NCI-H2171 treated with DMSO at 0.1 percent for 48 hours (cell line): ENCODE data around the gene DLGAP4.

Experiments
- DNase-seq: peaks from one replicate; lab custom pipeline; 2025; lab: John Stamatoyannopoulos, UW

Gene DLGAP4

GRCh38 chr20:36411861-36412454, 105.8 kb downstream of the DLGAP4 start:
- DNase-seq = no peak

GRCh38 chr20:36415475-36416002, 109.4 kb downstream of the DLGAP4 start:
- DNase-seq = no peak

DNA sequence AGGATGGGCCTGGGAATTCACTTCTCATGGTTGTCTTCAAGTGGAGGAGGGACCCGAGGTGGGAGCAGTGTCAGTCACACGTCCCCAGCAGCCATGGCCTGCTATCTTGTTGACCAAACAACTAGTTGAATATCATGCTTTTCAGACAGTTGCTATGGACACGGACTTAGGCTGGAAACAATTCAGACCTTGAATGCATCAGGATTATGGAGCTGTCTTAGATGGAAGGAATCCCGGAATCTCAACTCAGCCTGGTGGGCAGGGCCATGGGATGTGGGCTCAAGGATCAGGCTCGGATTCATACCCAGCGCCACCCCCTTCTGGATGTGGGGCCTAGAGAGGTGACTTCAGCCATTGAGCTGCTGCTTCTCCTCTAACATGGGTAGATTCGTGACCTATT, 112.6 kb downstream of the DLGAP4 start:
- no peak for DNase-seq

DNA sequence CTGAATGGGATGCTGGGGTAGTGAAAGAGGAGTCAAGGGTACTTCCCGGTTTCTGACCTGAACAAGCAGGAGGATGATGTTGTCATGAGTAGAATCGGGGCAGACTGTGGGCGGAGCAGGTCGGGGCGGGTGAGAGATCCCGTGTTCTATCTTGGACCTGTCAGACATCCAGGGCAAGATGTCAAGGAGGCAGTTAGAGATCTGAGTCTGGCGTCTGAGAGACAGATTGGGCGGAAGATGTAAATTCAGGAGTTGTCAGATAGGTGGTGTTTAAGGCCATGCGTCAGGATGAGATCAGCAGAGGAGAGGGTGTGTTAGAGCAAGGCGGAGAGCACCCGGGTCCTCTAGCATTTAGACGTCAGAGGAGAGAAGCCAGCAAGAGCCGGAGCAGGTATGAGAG, 115.5 kb downstream of the DLGAP4 start:
- DNase-seq = no peak

GRCh38 chr20:36424314-36424713, 118.2 kb downstream of the DLGAP4 start:
- no peak for DNase-seq

- no peak for DNase-seq
Measured at GRCh38 chr20:36425166-36425565, 119.0 kb downstream of the DLGAP4 start.

- no peak for DNase-seq
Measured at GRCh38 chr20:36431604-36432003, 125.5 kb downstream of the DLGAP4 start.

- no peak for DNase-seq
Measured at GRCh38 chr20:36432096-36432495, 126.0 kb downstream of the DLGAP4 start.

GRCh38 chr20:36434383-36434782, 128.2 kb downstream of the DLGAP4 start:
- DNase-seq = no peak

- DNase-seq = no peak
Measured at GRCh38 chr20:36435124-36435523, 129.0 kb downstream of the DLGAP4 start.

DNA sequence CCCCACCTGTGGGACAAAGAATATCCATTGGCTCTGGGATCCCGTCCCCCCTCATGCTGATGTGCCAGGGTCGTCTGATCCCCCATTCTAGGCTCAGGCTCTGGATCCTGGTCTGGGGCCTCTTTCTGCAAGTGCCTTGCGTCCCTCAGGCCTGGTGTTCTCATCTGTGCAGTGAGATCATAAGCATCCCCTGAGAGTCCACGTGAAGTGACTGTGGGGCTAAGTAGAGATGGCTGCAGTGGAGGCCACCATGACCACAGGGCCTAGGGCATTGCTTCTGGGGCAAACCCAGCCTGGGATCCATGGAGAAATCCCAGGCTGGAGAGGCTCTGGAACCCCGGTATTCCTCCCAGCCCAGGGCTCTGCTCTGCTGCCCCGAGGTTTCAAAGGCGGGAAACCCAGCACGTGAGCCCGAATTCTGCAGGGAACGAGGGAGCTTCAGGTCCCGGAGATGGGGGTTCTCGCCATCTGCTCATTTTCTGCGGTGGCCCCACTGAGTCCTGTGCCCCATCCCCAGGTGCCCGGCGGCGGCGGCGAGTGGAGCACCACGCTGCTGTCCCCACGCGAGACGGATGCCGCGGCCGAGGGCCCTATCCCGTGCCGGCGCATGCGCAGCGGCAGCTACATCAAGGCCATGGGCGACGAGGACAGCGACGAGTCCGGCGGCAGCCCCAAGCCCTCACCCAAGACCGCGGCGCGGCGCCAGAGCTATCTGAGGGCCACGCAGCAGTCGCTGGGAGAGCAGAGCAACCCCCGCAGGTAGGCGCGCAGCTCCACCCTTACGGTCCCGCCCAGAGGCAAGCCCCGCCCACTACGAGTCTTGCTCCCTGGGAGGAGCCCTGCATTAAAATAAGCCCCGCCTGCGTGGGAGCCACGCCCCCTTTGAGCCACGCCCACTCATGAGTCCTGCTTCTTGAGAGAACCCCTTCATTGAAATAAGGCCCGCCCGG, 129.7 kb downstream of the DLGAP4 start:
- DNase-seq = no peak

DNA sequence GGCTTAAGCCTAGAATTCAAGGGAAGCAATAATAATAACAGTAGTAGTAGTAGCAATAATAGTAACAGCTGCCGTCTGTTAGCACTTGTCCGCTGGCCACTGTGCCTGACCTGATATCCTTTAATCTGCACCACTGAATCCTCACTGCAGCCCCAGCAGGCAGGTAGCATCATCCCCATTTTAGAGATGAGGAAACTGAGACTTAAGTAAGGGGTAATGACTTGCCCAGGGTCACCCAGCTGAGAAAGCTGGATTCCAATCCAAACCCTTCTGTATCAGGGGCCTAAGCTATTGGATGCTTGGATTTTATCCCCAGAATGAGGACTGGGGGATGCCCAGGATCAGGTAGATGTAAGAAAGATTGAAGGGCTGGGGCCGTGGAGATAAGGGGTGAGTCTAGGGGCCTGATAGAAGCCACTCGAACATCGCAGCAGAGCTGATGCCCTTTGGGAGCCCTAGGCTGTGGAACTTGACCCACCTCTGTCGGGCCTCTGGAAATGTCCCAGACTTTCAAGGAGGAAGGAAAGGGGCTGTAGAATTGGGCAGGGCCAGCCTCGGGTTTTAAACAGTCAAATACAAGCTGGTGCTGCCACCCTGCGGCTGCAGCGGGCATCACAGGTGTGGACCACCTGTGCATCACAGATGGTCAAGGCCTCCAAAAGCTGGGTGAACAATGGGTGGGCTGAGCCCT, 133.0 kb downstream of the DLGAP4 start:
- DNase-seq = peak; percentile 57

DNA sequence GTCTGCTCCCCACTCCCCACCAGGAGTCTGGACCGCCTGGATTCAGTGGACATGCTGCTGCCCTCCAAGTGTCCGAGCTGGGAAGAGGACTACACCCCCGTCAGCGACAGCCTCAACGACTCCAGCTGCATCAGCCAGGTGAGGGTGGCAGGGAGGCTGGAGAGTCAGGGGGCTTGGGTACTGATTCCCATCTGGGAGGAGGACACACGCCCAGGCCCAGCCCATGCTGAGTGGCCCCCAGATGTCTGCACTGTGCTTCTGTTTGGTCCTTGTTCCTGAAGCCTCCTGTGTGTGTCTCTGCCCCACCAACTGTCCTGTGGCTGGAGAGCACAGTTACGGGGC, 133.6 kb downstream of the DLGAP4 start:
- no peak for DNase-seq

DNA sequence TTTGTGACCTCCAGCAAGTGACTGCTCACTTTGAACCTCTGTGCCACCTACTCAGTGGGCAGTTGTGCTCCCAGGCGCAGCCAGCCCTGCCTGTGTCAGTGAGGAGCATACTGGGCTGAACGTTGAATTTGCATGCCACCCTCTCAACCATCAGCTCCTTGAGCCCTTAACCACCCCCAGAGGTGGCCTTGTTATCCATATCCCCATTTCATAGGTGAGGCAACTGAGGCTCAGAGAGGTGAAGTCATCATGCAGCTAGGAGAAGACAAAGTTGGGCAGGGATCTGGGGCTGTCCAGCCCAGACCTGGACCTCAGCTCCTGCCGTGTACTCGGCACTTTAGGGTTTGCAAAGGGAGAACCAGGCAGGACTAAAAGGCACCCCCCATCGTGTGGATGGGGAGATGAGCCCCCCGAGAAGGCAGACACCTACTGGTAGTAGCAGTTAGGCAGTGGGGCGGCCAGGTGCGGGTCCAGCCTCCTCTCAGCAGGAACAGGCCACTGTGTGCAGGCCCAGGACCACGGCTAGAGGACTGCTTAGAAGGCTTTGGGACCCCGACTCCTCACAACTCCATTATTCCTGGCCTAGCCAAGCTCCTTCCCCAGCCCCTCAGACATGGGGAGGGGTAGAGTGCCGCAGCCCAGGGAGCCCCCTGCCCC, 134.4 kb downstream of the DLGAP4 start:
- DNase-seq = no peak

DNA sequence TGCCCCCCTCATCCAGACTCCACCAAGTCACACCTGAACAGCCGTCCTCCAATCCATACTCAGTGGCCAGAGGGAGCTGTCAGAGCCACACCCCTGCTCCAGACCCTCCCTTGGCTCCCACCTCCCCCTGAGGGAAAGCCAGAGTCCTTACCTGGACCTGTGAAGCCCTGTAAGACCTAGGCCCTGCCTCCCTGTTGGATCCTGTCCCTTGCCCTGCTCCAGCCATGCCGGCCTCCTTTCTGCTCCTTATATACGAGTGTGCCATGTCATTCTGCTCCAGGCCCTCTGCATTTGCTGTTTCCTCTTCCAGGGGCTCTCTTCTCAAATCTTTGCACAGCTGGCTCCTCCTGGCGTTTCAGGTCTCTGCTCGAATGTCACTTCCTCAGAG, 134.9 kb downstream of the DLGAP4 start:
- DNase-seq = no peak

GRCh38 chr20:36441416-36441815, 135.3 kb downstream of the DLGAP4 start:
- peak; percentile 62 for DNase-seq

GRCh38 chr20:36445847-36446246, 139.7 kb downstream of the DLGAP4 start:
- DNase-seq = no peak

GRCh38 chr20:36446557-36446956, 140.4 kb downstream of the DLGAP4 start:
- DNase-seq = no peak

DNA sequence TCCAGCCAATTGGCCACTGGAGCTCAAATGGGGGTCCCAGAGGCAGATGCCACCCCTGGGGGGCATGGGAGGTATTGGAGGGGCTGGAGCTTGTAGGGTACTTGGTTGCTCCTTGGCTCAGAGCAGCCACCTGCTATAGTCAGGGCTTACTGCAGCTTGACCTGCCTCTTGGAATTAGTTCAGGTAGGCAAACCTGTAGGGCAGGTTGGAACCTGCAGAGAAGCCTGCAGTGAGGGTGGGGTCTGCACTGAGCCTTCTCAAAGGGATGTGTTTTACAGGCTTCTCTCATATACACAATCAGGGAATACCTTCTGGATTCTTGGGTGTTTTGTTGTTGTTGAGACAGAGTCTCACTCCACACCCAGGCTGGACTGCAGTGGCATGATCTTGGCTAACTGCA, 141.0 kb downstream of the DLGAP4 start:
- DNase-seq = peak; percentile 70

GRCh38 chr20:36449663-36450062, 143.5 kb downstream of the DLGAP4 start:
- no peak for DNase-seq

- DNase-seq = peak; percentile 54
Measured at GRCh38 chr20:36454332-36454697, 148.2 kb downstream of the DLGAP4 start.

DNA sequence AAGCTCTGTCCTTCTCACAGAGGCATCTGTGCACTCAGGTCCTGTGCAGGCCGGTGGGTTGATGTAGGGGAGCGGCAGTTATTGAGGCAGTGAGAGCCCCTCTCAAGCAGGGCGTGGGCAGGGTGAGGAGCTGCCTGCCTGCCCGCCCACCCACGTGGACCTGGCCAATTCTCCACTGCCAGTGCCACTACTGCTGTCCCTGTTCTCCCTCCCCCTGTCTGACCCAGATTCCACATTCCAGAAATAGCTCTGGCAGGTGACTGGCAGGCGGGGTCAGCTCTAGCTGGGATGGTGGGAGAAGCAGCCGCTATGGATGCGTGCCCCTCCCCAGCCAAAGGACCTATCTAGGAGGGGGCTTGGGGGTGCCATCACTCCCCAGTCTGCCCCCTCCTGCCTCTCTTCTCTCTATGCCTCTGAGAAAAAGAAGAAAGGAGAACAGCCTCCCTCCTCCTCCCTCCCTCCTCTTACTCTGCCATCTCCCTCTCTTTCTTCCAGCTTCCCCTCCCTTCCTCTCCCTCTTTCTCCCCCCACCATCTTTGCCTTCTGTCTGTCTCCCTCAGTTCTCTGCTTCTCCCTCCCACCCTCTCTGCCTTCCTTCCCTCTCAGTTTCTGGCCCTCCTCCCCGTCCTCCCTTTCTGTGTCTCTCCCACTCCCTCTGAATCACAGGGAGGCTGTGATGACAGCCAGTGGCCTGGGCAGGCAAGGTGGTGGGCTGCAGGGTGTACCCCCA, 148.7 kb downstream of the DLGAP4 start:
- peak; percentile 46 for DNase-seq
